Measurements from ENCODE around the gene THAP11. TPM values are rescaled to one million over a fixed set of nuclear protein-coding genes. Genes with fewer than 3 reads are reported as not detected.

THAP11 gene
- total RNA-seq, 2 donors from 2014 or later: 24.9 to 26.1 TPM

DNA sequence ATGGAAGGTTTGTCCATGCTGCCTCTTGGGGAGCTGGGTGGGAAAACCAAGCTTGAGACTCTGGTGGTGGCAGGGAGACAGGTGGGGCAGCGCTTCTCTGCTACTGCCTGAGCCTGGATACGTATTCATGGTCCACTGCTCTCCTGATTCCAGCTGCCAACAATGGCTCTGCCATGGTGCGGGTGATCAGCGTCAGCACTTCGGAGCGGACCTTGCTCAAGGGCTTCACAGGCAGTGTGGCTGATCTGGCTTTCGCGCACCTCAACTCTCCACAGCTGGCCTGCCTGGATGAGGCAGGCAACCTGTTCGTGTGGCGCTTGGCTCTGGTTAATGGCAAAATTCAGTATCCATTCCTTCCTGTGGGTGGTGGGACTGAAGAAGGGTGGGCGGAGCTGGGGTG is 34.9 kb downstream of the THAP11 start:
- intact Hi-C loops (cut with DNase I): loop anchor here in 1 of 2 donors (10.0 kb wide), 1 partner anchor 62 kb away; no protein-coding TSS in a partner anchor
- no peak for DNase-seq (ENCODE audit: low spot score)

DNA sequence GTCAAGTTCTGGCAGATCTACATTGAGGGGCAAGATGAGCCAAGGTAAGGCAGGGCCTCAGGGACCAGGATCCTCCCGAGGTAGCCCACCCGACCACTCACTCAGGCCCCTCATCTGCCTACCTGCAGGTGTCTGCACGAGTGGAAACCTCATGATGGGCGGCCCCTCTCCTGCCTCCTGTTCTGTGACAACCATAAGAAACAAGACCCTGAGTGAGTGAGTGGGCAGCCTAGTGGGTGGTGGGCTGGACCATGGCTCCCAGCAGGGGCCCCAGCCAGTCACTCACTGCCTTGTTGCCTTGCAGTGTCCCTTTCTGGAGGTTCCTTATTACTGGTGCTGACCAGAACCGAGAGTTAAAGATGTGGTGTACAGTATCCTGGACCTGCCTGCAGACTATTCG is 36.1 kb downstream of the THAP11 start:
- intact Hi-C loops (cut with DNase I): loop anchor here in 1 of 2 donors (10.0 kb wide), 1 partner anchor 63 kb away; no protein-coding TSS in a partner anchor
- DNase-seq (ENCODE audit: low spot score): no peak

DNA sequence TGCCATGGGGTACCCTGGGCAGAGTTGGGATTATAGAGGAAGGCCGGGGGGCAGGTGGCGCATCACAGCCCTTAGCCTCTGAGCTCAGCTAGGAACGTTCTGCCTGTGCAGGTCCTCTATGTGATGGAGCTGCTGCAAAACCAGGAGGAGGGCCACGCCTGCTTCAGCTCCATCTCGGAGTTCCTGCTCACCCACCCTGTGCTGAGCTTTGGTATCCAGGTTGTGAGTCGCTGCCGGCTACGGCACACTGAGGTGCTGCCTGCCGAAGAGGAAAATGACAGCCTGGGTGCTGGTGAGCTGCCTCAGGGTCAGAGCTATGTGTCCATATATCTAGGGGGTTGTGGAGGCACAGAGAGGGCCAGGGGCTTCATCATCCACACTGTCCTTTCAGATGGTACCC is 36.7 kb downstream of the THAP11 start:
- intact Hi-C loops (cut with DNase I): loop anchor here in 1 of 2 donors (10.0 kb wide), 1 partner anchor 64 kb away; no protein-coding TSS in a partner anchor
- no peak for DNase-seq (ENCODE audit: low spot score)

DNA sequence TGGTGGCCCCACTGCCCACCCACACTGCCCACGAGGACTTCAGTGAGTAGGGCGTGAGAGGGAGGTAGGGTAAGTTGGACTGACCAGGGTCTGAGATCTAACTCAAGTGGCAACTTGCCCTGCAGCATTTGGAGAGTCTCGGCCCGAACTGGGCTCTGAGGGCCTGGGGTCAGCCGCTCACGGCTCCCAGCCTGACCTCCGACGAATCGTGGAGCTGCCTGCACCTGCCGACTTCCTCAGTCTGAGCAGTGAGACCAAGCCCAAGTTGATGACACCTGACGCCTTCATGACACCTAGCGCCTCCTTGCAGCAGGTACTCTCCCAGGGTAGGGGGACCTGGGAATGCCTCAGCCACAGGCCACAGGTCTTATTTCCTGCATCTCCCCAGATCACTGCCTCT is 37.3 kb downstream of the THAP11 start:
- intact Hi-C loops (cut with DNase I): loop anchor here in 1 of 2 donors (10.0 kb wide), 1 partner anchor 65 kb away; no protein-coding TSS in a partner anchor
- no peak for DNase-seq (ENCODE audit: low spot score)

DNA sequence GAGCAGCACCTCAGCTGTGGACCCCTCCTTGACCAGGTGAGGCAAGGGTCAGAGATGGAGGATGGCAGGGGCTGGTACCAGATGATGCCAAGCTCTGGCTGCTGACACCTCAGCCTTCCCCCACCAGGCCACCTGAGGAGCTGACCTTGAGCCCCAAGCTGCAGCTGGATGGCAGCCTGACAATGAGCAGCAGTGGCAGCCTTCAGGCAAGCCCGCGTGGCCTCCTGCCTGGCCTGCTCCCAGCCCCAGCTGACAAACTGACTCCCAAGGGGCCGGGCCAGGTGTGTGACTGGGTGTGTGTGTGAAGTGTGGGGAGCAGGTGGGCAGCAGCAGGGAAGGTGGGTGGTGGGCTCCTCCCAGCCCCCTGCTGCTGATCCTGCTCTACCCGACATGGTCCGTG is 37.8 kb downstream of the THAP11 start:
- intact Hi-C loops (cut with DNase I): loop anchor here in 1 of 2 donors (5.0 to 10.0 kb wide), 2 partner anchors 47 to 65 kb away; no protein-coding TSS in a partner anchor
- DNase-seq (ENCODE audit: low spot score): no peak

DNA sequence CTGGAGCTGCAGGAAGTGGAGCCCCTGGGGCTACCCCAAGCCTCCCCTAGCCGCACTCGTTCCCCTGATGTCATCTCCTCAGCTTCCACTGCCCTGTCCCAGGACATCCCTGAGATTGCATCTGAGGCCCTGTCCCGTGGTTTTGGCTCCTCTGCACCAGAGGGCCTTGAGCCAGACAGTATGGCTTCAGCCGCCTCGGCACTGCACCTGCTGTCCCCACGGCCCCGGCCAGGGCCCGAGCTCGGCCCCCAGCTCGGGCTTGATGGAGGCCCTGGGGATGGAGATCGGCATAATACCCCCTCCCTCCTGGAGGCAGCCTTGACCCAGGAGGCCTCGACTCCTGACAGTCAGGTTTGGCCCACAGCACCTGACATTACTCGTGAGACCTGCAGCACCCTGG is 38.5 kb downstream of the THAP11 start:
- DNase-seq (ENCODE audit: low spot score): no peak
- intact Hi-C loops (cut with DNase I): loop anchor here in 1 of 2 donors (5.0 kb wide), 1 partner anchor 47 kb away; no protein-coding TSS in a partner anchor

DNA sequence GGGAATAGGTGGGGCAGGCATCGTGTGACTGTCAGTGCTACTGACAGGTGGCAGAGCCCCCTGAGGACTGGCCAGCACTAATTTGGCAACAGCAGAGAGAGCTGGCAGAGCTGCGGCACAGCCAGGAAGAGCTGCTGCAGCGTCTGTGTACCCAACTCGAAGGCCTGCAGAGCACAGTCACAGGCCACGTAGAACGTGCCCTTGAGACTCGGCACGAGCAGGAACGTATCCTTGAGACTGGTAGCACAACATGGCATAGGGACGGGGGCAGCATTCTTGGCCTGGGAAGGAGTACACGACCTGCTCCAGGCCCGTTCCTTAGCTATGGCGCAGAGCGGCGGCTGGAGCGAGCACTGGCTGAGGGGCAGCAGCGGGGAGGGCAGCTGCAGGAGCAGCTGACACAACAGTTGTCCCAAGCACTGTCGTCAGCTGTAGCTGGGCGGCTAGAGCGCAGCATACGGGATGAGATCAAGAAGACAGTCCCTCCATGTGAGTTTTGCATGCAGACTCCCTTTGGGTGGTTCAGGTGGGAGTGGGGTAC is 39.6 kb downstream of the THAP11 start:
- no peak for DNase-seq (ENCODE audit: low spot score)
- intact Hi-C loops (cut with DNase I): loop anchor here in 1 of 2 donors (5.0 kb wide), 1 partner anchor 46 kb away; no protein-coding TSS in a partner anchor

DNA sequence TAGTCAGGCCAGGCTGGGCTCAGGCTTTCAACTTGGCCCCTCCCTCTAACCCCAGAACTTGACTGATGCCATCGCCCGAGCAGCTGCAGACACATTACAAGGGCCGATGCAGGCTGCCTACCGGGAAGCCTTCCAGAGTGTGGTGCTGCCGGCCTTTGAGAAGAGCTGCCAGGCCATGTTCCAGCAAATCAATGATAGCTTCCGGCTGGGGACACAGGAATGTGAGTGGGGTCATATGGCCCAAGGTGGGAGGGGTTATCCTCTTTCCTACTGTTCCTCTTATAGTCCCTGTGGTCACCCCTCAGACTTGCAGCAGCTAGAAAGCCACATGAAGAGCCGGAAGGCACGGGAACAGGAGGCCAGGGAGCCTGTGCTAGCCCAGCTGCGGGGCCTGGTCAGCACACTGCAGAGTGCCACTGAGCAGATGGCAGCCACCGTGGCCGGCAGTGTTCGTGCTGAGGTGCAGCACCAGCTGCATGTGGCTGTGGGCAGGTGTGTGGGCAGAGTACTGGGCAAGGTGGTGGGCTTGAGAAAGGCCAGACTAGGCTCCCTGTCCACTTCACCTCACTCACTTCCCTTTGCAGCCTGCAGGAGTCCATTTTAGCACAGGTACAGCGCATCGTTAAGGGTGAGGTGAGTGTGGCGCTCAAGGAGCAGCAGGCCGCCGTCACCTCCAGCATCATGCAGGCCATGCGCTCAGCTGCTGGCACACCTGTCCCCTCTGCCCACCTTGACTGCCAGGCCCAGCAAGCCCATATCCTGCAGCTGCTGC is 40.4 kb downstream of the THAP11 start:
- DNase-seq (ENCODE audit: low spot score): no peak
- intact Hi-C loops (cut with DNase I): loop anchor here in 1 of 2 donors (5.0 kb wide), 1 partner anchor 45 kb away; no protein-coding TSS in a partner anchor

DNA sequence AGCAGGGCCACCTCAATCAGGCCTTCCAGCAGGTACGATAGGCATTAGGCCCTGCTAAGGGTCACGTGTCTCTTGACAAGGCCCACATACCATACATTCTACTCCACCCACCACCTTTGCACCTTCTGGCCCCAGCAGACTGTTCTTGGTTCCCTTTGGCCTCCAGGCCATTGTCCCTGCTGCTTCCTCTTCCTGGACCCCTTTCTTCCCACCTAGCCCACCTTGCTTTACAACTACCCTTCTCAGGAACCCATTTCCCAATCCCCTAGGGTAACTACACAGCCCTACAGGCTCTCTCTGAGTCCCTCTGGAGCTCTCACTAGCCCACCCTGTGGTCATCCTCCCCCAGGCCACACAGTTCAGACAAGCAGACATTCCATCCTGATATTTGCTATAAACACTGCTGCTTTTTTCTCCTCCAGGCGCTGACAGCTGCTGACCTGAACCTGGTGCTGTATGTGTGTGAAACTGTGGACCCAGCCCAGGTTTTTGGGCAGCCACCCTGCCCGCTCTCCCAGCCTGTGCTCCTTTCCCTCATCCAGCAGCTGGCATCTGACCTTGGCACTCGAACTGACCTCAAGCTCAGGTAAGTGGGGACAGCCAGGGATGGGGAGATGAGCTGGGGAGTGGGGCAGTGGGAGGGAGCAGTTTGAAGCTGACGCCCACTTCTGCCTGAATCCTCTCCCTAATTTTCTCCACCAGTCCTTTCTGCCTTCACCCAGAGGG is 41.2 kb downstream of the THAP11 start:
- intact Hi-C loops (cut with DNase I): loop anchor here in 1 of 2 donors (5.0 kb wide), 1 partner anchor 44 kb away; no protein-coding TSS in a partner anchor
- no peak for DNase-seq (ENCODE audit: low spot score)

DNA sequence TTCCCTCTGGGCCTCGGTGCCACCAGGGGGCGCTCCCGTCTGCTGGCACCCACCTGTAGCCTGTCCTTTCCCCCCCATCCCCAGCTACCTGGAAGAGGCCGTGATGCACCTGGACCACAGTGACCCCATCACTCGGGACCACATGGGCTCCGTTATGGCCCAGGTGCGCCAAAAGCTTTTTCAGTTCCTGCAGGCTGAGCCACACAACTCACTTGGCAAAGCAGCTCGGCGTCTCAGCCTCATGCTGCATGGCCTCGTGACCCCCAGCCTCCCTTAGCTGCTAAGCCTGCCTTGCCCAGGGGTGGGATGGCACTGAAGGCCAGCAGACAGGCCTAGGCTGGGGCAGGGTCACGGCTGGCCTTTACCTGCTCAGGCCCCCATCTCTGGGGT is 41.7 kb downstream of the THAP11 start:
- intact Hi-C loops (cut with DNase I): loop anchor here in 1 of 2 donors (5.0 kb wide), 1 partner anchor 43 kb away; no protein-coding TSS in a partner anchor
- peak; percentile 87 for DNase-seq (ENCODE audit: low spot score)

DNA sequence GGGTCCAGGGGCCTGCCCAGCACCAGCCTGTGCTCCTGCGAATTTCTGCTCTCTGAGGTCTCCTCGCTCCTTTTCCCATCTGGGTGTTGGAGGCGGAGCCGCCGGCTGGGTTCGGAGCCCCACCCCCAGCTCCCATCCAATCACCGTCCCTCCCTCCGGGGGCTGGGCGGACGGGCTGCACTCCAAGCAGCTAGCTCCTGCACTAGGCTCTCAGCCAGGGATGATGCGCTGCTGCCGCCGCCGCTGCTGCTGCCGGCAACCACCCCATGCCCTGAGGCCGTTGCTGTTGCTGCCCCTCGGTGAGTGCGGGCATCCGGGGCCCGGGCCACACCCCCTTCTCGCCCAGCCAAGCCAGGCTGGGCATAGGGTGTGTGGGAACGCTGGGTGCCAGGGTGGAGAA is 42.6 kb downstream of the THAP11 start, which contains the start of gene NRN1L:
Gene NRN1L (plus strand): TSS at position 202 of the 400 bp plus-strand sequence. CDS start 19 bp downstream, at position 221.
- intact Hi-C loops (cut with DNase I): loop anchor here in 1 of 2 donors (5.0 kb wide), 1 partner anchor 43 kb away; no protein-coding TSS in a partner anchor
- DNase-seq (ENCODE audit: low spot score): peak; percentile 95

DNA sequence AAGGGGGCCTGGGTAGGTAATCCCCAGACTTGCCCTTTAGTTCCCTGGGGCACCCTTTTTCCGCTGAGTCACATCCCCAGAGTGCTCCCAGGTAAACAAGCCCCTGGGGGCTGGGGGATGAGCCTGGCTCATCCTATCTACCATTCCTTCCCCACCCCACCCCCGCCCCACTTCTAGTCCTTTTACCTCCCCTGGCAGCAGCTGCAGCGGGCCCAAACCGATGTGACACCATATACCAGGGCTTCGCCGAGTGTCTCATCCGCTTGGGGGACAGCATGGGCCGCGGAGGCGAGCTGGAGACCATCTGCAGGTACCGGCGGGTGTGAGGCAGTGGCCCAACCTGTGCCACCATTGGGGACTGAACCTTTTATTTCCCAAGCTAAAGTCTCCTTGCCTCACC is 43.4 kb downstream of the THAP11 start:
- no peak for DNase-seq (ENCODE audit: low spot score)
- intact Hi-C loops (cut with DNase I): no loop called here

DNA sequence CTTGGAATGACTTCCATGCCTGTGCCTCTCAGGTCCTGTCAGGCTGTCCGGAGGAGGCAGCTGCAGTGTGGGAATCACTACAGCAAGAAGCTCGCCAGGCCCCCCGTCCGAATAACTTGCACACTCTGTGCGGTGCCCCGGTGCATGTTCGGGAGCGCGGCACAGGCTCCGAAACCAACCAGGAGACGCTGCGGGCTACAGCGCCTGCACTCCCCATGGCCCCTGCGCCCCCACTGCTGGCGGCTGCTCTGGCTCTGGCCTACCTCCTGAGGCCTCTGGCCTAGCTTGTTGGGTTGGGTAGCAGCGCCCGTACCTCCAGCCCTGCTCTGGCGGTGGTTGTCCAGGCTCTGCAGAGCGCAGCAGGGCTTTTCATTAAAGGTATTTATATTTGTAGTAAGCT is 43.9 kb downstream of the THAP11 start:
- intact Hi-C loops (cut with DNase I): no loop called here
- DNase-seq (ENCODE audit: low spot score): no peak

DNA sequence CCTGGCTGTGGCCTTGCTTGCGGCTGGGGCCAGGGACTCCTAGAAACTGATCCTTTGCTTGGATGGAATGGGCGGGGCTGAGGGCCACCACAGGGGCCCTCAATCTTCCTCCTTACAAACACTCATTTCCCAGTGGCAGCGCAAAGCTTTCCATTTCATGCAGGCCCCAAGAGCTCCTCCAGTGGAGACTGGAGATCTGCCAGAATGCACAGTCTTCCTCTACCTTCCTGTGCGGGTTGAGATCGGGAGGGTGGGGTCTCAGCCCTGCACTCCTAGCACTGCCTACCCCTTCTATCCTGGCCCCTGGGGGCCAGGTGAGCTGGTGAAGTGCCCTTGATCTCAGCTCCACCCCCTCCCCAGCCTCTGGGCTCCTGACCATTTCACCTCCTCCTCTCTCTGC is 44.3 kb downstream of the THAP11 start:
- intact Hi-C loops (cut with DNase I): no loop called here

DNA sequence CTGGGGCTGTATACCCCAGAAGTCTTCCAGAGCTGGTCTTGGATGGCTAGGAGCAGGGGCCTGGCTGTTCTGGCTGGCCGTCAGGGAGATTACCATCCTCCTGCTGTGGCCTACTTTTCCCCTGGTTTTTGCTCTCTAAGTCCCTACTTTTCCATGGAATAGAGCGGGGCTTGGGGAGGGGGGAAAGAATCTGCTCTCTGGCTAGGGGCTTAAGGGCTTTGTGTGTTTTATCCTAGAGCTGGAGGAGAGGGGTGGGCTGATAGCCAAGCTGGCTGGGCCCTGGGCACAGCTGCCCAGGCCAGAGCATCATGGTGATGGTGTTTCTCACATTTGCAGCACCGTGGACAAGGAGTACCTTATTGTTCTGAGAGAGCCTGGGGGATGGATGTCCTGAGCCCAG is 46.2 kb downstream of the THAP11 start:
- DNase-seq (ENCODE audit: low spot score): no peak
- intact Hi-C loops (cut with DNase I): no loop called here

More for the DNA sequence above, 44.3 kb downstream of the THAP11 start:
- DNase-seq (ENCODE audit: low spot score): no peak

DNA sequence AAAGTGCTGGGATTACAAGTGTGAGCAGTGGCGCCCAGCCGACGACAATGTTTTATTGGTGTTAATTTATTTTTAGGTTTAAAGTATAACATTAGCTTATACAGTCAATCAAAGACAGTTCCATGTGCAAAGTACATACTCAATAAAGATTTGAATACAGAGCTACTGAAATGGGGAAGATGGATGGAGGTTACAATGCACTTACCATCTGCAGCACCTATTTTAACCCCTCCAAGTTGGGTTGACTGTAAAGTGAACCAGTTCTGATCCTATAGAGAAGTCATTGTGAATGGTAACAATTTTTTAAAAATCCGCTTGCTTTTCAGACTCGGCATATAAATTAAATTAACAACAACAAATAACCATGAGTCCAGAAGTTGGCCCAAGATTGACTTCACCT is 50.3 kb downstream of the THAP11 start:
- DNase-seq (ENCODE audit: low spot score): no peak
- intact Hi-C loops (cut with DNase I): no loop called here

DNA sequence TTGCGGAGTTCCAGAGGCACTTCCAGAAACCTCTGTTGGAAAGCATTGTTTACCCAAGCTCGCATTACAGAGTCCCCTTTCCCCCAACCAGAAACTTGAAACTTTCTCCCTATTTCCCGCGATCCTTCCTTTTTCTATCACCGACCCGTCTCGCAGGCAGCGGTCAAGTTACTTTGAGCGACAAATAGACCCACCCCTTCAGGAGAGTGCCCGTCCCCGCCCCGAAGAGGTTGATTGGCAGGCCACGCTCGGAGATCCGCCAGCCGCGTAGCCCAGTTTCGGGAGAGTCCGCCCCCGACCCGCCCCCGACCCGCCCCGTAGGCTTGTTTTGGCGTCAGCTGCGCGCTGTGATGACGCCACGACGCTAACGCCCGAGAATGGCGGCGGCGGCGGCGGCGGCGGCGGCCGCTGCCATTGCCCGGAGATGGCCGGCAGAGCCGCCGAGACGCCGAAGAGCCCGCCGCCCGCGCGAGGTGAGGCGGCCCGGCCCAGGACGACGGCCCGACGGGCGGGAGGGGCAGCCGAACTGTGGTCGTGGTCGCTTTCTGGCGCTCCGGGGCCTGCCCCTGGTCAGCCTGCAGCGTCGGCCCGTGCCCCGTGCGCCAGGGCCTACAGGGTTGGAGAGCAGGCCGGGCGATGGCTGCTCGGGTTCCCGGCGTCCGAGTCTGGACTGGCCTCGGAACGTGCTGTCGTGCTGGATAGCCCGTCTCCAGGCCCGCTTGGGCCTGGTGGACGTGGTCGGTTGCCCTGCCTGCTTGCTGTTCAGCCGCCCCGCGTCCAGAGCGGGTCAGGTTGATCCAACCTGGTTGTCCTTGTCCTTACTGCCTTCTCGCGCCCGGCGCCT is 51.0 kb downstream of the THAP11 start, which contains the start of gene PSKH1:
Gene PSKH1 (plus strand): TSS at position 356 of the 844 bp plus-strand sequence. CDS start 15,496 bp downstream, outside the sequence.
- DNase-seq (ENCODE audit: low spot score): peak; percentile 99
- intact Hi-C loops (cut with DNase I): no loop called here

Data from posterior vena cava (tissue), 2 donors.